SJCRH30 (cell line): ENCODE results near the gene ENHO. TPM values are rescaled to one million over a fixed set of nuclear protein-coding genes. Genes with fewer than 3 reads are reported as not detected.

Experiments used
- total RNA-seq: library from RNA; depleted of rRNA; stranded (reverse); fragments of >200 nt; shearing (Covaris generic); gene quantifications from 2 replicates; pipeline ENCODE4 v1.2.3, GENCODE V29; 2014; rRNA removed

ENHO gene
- total RNA-seq, 1 experiment from 2014 or later, result not detected

Other genes with a start within 250 kb of the ENHO start
- gene KIF24, start 193.7 kb downstream of the ENHO start, total RNA-seq, result 5.9 and 6.8 TPM in 2 replicates
- gene NUDT2, start 193.4 kb downstream of the ENHO start, total RNA-seq, result 9.4 TPM in 2 replicates
- gene MYORG, start 146.1 kb downstream of the ENHO start, total RNA-seq, result 1.7 and 1.8 TPM in 2 replicates
- gene FAM219A, start 64.4 kb downstream of the ENHO start, total RNA-seq, result 4.7 and 4.9 TPM in 2 replicates
- 0.08 and 0.28 TPM in 2 replicates for gene DNAI1, start 64.2 kb downstream of the ENHO start, total RNA-seq
- 0.20 and 0.24 TPM in 2 replicates for gene CNTFR, start 66.7 kb upstream of the ENHO start, total RNA-seq
- 13.0 and 19.0 TPM in 2 replicates for gene RPP25L, start 89.1 kb upstream of the ENHO start, total RNA-seq
- gene DCTN3, start 97.5 kb upstream of the ENHO start, total RNA-seq, result 58.2 and 63.6 TPM in 2 replicates
- 0.13 TPM in 1 of 2 replicates, not detected in the other for gene ARID3C, start 106.1 kb upstream of the ENHO start, total RNA-seq
- 77.1 and 85.3 TPM in 2 replicates for gene SIGMAR1, start 114.8 kb upstream of the ENHO start, total RNA-seq
- 16.4 and 18.9 TPM in 2 replicates for gene GALT, start 123.7 kb upstream of the ENHO start, total RNA-seq
- 3.2 TPM in 2 replicates for gene IL11RA, start 129.2 kb upstream of the ENHO start, total RNA-seq
- gene CCL27, start 139.7 kb upstream of the ENHO start, total RNA-seq, result 0.76 TPM in 1 of 2 replicates, not detected in the other
- not detected in 2 replicates for gene CCL19, start 168.3 kb upstream of the ENHO start, total RNA-seq
- not detected in 2 replicates for gene CCL21, start 187.1 kb upstream of the ENHO start, total RNA-seq